ENCODE measurements around the gene SPNS3. TPM values are rescaled to one million over a fixed set of nuclear protein-coding genes. Genes with fewer than 3 reads are reported as not detected.

Gene SPNS3
- total RNA-seq, 1 experiment from 2014 or later = 0.37 TPM

DNA sequence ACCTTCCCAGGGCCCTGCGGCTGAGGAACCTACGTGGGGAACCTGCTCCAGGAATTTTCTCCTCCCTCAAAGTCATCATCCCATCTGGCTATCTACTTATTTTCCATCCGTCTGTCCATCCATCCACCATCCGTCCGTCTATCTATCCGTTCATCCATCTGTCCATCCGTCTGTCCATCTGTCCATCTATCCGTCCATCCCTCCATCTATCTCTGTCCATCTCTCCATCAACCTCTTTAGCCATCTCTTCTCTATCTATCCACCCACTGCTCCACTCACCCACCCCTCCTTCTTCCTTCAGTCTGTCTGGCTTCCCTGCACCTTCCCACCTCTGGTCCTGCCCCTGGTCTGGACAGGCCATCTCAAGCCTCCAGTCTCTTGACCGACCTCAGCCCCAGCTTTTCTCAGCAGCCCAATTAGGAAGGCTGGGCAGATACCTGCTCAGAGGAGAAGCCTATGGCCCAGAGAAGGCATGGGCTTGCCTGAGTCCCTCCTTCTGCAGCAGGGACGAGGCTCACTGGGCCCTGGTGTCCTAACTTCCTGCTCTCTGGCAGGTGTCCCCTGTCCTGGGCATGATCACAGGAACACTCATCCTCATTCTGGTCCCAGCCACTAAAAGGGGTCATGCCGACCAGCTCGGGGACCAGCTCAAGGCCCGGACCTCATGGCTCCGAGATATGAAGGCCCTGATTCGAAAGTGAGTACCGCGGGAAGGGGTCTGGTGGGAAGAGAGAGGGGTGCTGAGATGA, 98.4 kb downstream of the SPNS3 start:
- peaks cover 8 to 19% of the 10 kb centered on the region in 2 experiments; a peak in 3 of 4 replicates for H3K4me1 ChIP-seq (ENCODE audit: control insufficient read depth in 1 of 2, insufficient read depth in 2 of 2, low read length in 2 of 2)
- no peak overlapping the region for H3K9ac ChIP-seq (ENCODE audit: low read length)
- no peak overlapping the region for H3K4me2 ChIP-seq (ENCODE audit: low read length)
- CTCF ChIA-PET = no interaction called here
- POLR2A ChIA-PET = no interaction called here
- H3K36me3 ChIP-seq (ENCODE audit: control insufficient read depth in 1 of 2, insufficient read depth in 2 of 2, low read length in 2 of 2) = no peaks in the 10 kb centered on the region
- H3K27me3 ChIP-seq (ENCODE audit: insufficient read depth, low read length) = no peaks in the 10 kb centered on the region
- no peaks in the 10 kb centered on the region for H4K20me1 ChIP-seq (ENCODE audit: insufficient read depth)
- no TSS peak for BruUV-seq (replicated peaks)
- H3K9me3 ChIP-seq (ENCODE audit: control insufficient read depth in 1 of 2, insufficient read depth in 1 of 2, low read depth in 1 of 2, low read length in 2 of 2) = no peaks in the 10 kb centered on the region
- TF ChIP-seq YY1 (IDR thresholded peaks at IDR 0.05; ENCODE audit: extremely low read depth, insufficient replicate concordance, low read depth, low read length) (no peak), TCF7L2 (IDR thresholded peaks at IDR 0.05; ENCODE audit: borderline replicate concordance, extremely low read depth, insufficient read depth, insufficient read length) (no peak), ZFX (IDR thresholded peaks at IDR 0.05) (no peak), RAD21 (IDR thresholded peaks at IDR 0.05; ENCODE audit: low read depth) (no peak), JUND (IDR thresholded peaks at IDR 0.05) (no peak), ELF1 (IDR thresholded peaks at IDR 0.05; ENCODE audit: borderline replicate concordance, low read depth) (no peak), EZH2 (IDR thresholded peaks at IDR 0.05) (no peak), EGR1 (IDR thresholded peaks at IDR 0.05; ENCODE audit: low read depth) (no peak), ZNF274 (IDR thresholded peaks at IDR 0.05; ENCODE audit: low read depth, low read length) (no peak), CBX3 (IDR thresholded peaks at IDR 0.05; ENCODE audit: low read depth) (no peak), EZH2phosphoT487 (IDR thresholded peaks at IDR 0.05; ENCODE audit: borderline replicate concordance) (no peak), SIN3A (IDR thresholded peaks at IDR 0.05; ENCODE audit: low read depth) (no peak)
- TF ChIP-seq, protein P1, sequence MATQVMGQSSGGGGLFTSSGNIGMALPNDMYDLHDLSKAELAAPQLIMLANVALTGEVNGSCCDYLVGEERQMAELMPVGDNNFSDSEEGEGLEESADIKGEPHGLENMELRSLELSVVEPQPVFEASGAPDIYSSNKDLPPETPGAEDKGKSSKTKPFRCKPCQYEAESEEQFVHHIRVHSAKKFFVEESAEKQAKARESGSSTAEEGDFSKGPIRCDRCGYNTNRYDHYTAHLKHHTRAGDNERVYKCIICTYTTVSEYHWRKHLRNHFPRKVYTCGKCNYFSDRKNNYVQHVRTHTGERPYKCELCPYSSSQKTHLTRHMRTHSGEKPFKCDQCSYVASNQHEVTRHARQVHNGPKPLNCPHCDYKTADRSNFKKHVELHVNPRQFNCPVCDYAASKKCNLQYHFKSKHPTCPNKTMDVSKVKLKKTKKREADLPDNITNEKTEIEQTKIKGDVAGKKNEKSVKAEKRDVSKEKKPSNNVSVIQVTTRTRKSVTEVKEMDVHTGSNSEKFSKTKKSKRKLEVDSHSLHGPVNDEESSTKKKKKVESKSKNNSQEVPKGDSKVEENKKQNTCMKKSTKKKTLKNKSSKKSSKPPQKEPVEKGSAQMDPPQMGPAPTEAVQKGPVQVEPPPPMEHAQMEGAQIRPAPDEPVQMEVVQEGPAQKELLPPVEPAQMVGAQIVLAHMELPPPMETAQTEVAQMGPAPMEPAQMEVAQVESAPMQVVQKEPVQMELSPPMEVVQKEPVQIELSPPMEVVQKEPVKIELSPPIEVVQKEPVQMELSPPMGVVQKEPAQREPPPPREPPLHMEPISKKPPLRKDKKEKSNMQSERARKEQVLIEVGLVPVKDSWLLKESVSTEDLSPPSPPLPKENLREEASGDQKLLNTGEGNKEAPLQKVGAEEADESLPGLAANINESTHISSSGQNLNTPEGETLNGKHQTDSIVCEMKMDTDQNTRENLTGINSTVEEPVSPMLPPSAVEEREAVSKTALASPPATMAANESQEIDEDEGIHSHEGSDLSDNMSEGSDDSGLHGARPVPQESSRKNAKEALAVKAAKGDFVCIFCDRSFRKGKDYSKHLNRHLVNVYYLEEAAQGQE (IDR thresholded peaks at IDR 0.05; ENCODE audit: low read depth) = no peak
- TF ChIP-seq, protein P2, sequence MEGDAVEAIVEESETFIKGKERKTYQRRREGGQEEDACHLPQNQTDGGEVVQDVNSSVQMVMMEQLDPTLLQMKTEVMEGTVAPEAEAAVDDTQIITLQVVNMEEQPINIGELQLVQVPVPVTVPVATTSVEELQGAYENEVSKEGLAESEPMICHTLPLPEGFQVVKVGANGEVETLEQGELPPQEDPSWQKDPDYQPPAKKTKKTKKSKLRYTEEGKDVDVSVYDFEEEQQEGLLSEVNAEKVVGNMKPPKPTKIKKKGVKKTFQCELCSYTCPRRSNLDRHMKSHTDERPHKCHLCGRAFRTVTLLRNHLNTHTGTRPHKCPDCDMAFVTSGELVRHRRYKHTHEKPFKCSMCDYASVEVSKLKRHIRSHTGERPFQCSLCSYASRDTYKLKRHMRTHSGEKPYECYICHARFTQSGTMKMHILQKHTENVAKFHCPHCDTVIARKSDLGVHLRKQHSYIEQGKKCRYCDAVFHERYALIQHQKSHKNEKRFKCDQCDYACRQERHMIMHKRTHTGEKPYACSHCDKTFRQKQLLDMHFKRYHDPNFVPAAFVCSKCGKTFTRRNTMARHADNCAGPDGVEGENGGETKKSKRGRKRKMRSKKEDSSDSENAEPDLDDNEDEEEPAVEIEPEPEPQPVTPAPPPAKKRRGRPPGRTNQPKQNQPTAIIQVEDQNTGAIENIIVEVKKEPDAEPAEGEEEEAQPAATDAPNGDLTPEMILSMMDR (IDR thresholded peaks at IDR 0.05 in 2 of 3, conservative IDR thresholded peaks at IDR 0.05 in 1 of 3; ENCODE audit: borderline replicate concordance in 1 of 3, insufficient read depth in 1 of 3, low read depth in 2 of 3, low read length in 2 of 3) = no peak
- TF ChIP-seq, protein P3, sequence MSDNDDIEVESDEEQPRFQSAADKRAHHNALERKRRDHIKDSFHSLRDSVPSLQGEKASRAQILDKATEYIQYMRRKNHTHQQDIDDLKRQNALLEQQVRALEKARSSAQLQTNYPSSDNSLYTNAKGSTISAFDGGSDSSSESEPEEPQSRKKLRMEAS (IDR thresholded peaks at IDR 0.05) = no peak
- ATAC-seq (no peak), DNase-seq (ENCODE audit: low read depth, low spot score) (no peak)
- no peak overlapping the region for H3K4me3 ChIP-seq (replicated peaks in 1 of 2; ENCODE audit: low read depth in 1 of 2, low read length in 2 of 2)
- no peaks in the 10 kb centered on the region for H3K79me2 ChIP-seq (ENCODE audit: insufficient read depth, low read length)
- no peak overlapping the region for H2AFZ ChIP-seq (ENCODE audit: low read depth, low read length, poor library complexity, severe bottlenecking)
- no peak overlapping the region for H3K27ac ChIP-seq (ENCODE audit: low read depth, low read length)
- RAD21 ChIA-PET (ENCODE audit: low non-redundant PET in 1 of 2, low total read pairs in 2 of 2, uncharacterized antibody in 2 of 2, unreplicated experiment in 2 of 2) = no interaction called here
- intact Hi-C loops (cut with micrococcal nuclease) = loop anchor here (5.0 kb wide), 1 partner anchor 110 kb away; no protein-coding TSS in a partner anchor
- H3K9me2 ChIP-seq (ENCODE audit: insufficient read depth) = no peaks in the 10 kb centered on the region

Measured in HCT116 (cell line).